H1 (cell line): ENCODE results near the gene ATP2B3. TPM values are rescaled to one million over a fixed set of nuclear protein-coding genes. Genes with fewer than 3 reads are reported as not detected.
A peak's percentile ranks its signal among the peaks of the same experiment; 100 is the strongest.

Experiments
- CTCF ChIA-PET: fragments of 300-600 bp; sonication (Branson Sonifier 250); formaldehyde crosslinking; loops from one replicate; lab custom pipeline; 2021; ENCODE audit not compliant: partially characterized antibody; lab: Charles Lee
- POLR2A ChIA-PET: fragments of 300-600 bp; sonication (Branson Sonifier 250); formaldehyde crosslinking; loops from one replicate; lab custom pipeline; 2021; ENCODE audit warnings: inconsistent platforms; ENCODE audit not compliant: partially characterized antibody; lab: Charles Lee
- DNase-seq, 2 experiments: peaks; one replicate each; pipeline versions ENCODE4 v3.0.0 to v3.0.0-alpha.2; 2010 to 2022; ENCODE audit warnings: low spot score in 2 of 2, low read depth in 1 of 2, mixed read lengths in 1 of 2
- FAIRE-seq: peaks from 2 replicates; lab custom pipeline; 2011; peaks lifted over from hg19 to GRCh38; lab: Jason Lieb, UNC
- H2AFZ ChIP-seq: 2 replicates; pipeline ENCODE4 v1.8.1; 2012; ENCODE audit warnings: low read length, inconsistent platforms
- H2AK5ac ChIP-seq: 2 replicates; pipeline ENCODE4 v1.6.1; 2013; ENCODE audit warnings: low read depth, low read length
- H2BK120ac ChIP-seq: replicated peaks from 2 replicates; pipeline ENCODE3; 2013; ENCODE audit warnings: low read depth, low read length, inconsistent platforms
- H2BK12ac ChIP-seq: 2 replicates; pipeline ENCODE4 v1.6.1; 2013; ENCODE audit warnings: low read depth, low read length
- H2BK15ac ChIP-seq: 2 replicates; pipeline ENCODE4 v1.6.1; 2013; ENCODE audit warnings: low read length
- H2BK20ac ChIP-seq: 2 replicates; pipeline ENCODE4 v1.6.1; 2013; ENCODE audit warnings: low read length
- H2BK5ac ChIP-seq: 2 replicates; pipeline ENCODE4 v1.6.1; 2013; ENCODE audit warnings: low read depth, low read length
- H3K14ac ChIP-seq: 2 replicates; pipeline ENCODE4 v1.6.1; 2013; ENCODE audit warnings: inconsistent platforms; ENCODE audit not compliant: insufficient read length
- H3K18ac ChIP-seq: 2 replicates; pipeline ENCODE4 v1.6.1; 2013; ENCODE audit warnings: low read length; ENCODE audit errors: extremely low read depth
- H3K23ac ChIP-seq: 2 replicates; pipeline ENCODE4 v1.6.1; 2013; ENCODE audit warnings: inconsistent platforms; ENCODE audit not compliant: insufficient read length
- H3K23me2 ChIP-seq: 2 replicates; pipeline ENCODE4 v1.6.1; 2013; ENCODE audit warnings: low read depth, low read length
- H3K27ac ChIP-seq: 2 replicates; pipeline ENCODE4 v1.6.1; 2011; ENCODE audit warnings: low read depth, low read length, inconsistent platforms
- H3K27me3 ChIP-seq, 4 experiments: replicated peaks in 1 of 4; 1 replicate in 1 of 4; 2 replicates in 3 of 4; pipeline versions ENCODE4 v1.6.1 to v1.8.1; 2011 to 2013; ENCODE audit warnings: low read length in 3 of 4, mild to moderate bottlenecking in 3 of 4, inconsistent platforms in 2 of 4, mixed read lengths in 2 of 4, moderate library complexity in 1 of 4; ENCODE audit not compliant: control insufficient read depth in 3 of 4, insufficient read depth in 3 of 4; ENCODE audit errors: extremely low read depth in 1 of 4
- H3K36me3 ChIP-seq, 4 experiments: 2 replicates each; pipeline versions ENCODE4 v1.6.1 to v1.8.1; 2011 to 2013; ENCODE audit warnings: mild to moderate bottlenecking in 4 of 4, low read length in 3 of 4, moderate library complexity in 2 of 4, control low read depth in 1 of 4, inconsistent platforms in 1 of 4; ENCODE audit not compliant: insufficient read depth in 4 of 4, control insufficient read depth in 2 of 4
- H3K4ac ChIP-seq: replicated peaks from 2 replicates; pipeline ENCODE3; 2013; ENCODE audit warnings: low read length, low read depth, mixed read lengths, inconsistent platforms; ENCODE audit not compliant: insufficient read length
- H3K4me1 ChIP-seq, 4 experiments: replicated peaks in 1 of 4; 1 replicate in 1 of 4; 2 replicates in 3 of 4; pipeline versions ENCODE4 v1.6.1 to v1.8.1; 2011 to 2013; ENCODE audit warnings: low read length in 3 of 4, inconsistent platforms in 2 of 4, mixed read lengths in 1 of 4; ENCODE audit not compliant: insufficient read depth in 4 of 4, control insufficient read depth in 3 of 4
- H3K4me2 ChIP-seq, 2 experiments: 2 replicates each; pipeline versions ENCODE4 v1.6.1 to v1.8.1; 2011 to 2013; ENCODE audit warnings: low read depth in 2 of 2, low read length in 2 of 2, control low read depth in 1 of 2, inconsistent platforms in 1 of 2, mild to moderate bottlenecking in 1 of 2; ENCODE audit not compliant: insufficient read depth in 1 of 2
- H3K4me3 ChIP-seq, 4 experiments: fragments of 200-600, 300-600 bp in 1 of 4; sonication (generic), shearing (Covaris generic), sonication (Bioruptor Twin) in 1 of 4; 2 replicates each; pipeline versions ENCODE4 v1.5.1 to v1.8.1; 2011 to 2016; ENCODE audit warnings: low read length in 4 of 4, low read depth in 3 of 4, control low read depth in 2 of 4, inconsistent platforms in 2 of 4, mild to moderate bottlenecking in 2 of 4, mixed read lengths in 1 of 4, moderate library complexity in 1 of 4; ENCODE audit not compliant: insufficient read depth in 2 of 4; ENCODE audit errors: extremely low read depth in 1 of 4
- H3K56ac ChIP-seq: replicated peaks from 2 replicates; pipeline ENCODE3; 2013; ENCODE audit warnings: low read depth, mild to moderate bottlenecking, mixed read lengths, low read length, inconsistent platforms; ENCODE audit not compliant: insufficient read length
- H3K79me1 ChIP-seq: 2 replicates; pipeline ENCODE4 v1.6.1; 2013; ENCODE audit warnings: low read depth, low read length, control low read depth
- H3K79me2 ChIP-seq, 2 experiments: 2 replicates each; pipeline versions ENCODE4 v1.6.1 to v1.8.1; 2012 to 2013; ENCODE audit warnings: low read length in 2 of 2, mild to moderate bottlenecking in 2 of 2, inconsistent platforms in 1 of 2; ENCODE audit not compliant: insufficient read depth in 2 of 2, control insufficient read depth in 1 of 2
- H3K9ac ChIP-seq, 4 experiments: replicated peaks in 1 of 4; 1 replicate in 1 of 4; 2 replicates in 3 of 4; pipeline versions ENCODE4 v1.6.1 to v1.8.1; 2011 to 2013; ENCODE audit warnings: low read depth in 3 of 4, low read length in 3 of 4, control low read depth in 2 of 4, mild to moderate bottlenecking in 2 of 4, moderate library complexity in 2 of 4, inconsistent platforms in 1 of 4; ENCODE audit errors: extremely low read depth in 1 of 4
- H3K9me3 ChIP-seq, 2 experiments: 2 replicates each; pipeline versions ENCODE4 v1.6.1 to v1.8.1; 2012 to 2013; ENCODE audit warnings: mild to moderate bottlenecking in 2 of 2, moderate library complexity in 2 of 2, control low read depth in 1 of 2, inconsistent platforms in 1 of 2, low read depth in 1 of 2, low read length in 1 of 2, mixed read lengths in 1 of 2; ENCODE audit not compliant: insufficient read depth in 2 of 2
- H4K20me1 ChIP-seq, 2 experiments: replicated peaks in 1 of 2; 2 replicates each; pipeline versions ENCODE3 to v1.8.1; 2011 to 2013; ENCODE audit warnings: inconsistent platforms in 2 of 2, low read length in 2 of 2, mild to moderate bottlenecking in 1 of 2; ENCODE audit not compliant: insufficient read depth in 2 of 2, control insufficient read depth in 1 of 2
- H4K5ac ChIP-seq: 2 replicates; pipeline ENCODE4 v1.6.1; 2013; ENCODE audit warnings: low read length, low read depth, mixed read lengths, inconsistent platforms; ENCODE audit not compliant: insufficient read length
- H4K8ac ChIP-seq: 2 replicates; pipeline ENCODE4 v1.8.0; 2013; ENCODE audit warnings: mild to moderate bottlenecking, moderate library complexity, low read length, inconsistent platforms; ENCODE audit not compliant: insufficient read depth; ENCODE audit errors: extremely low read depth
- H4K91ac ChIP-seq: replicated peaks from 2 replicates; pipeline ENCODE3; 2013; ENCODE audit warnings: low read length, mixed read lengths, inconsistent platforms; ENCODE audit not compliant: insufficient read length
- WGBS, 2 experiments: shearing (Covaris generic) in 1 of 2; methylation state at CpG; one replicate each; pipeline versions ENCODE4 v1.1.6 to v1.1.7; 2013 to 2015; ENCODE audit warnings: low lambda C conversion rate in 2 of 2, mixed read lengths in 2 of 2, inconsistent platforms in 1 of 2, low coverage in 1 of 2, missing lambda C conversion rate in 1 of 2; ENCODE audit not compliant: insufficient replicate concordance in 2 of 2, insufficient coverage in 1 of 2, insufficient read length in 1 of 2; ENCODE audit errors: extremely low coverage in 1 of 2, missing lambda C conversion rate in 1 of 2; 5-methylcytosine and 5-hydroxymethylcytosine counted together
- polyA plus RNA-seq, 7 experiments: library from polyadenylated mRNA; depleted of rRNA in 3 of 7; stranded (reverse) in 5 of 7; unstranded in 2 of 7; fragments of >200 nt in 5 of 7; fragments of 200-250 nt in 2 of 7; gene quantifications; 1 replicate in 5 of 7; 2 replicates in 1 of 7; 4 replicates in 1 of 7; pipeline versions ENCODE4 v1.2.1 to v1.2.3, GENCODE V29; 2011 to 2013; ENCODE audit warnings: missing spikeins in 2 of 7, mixed read lengths in 2 of 7
- total RNA-seq: library from RNA; stranded (reverse); fragmentation: NEBNext Ultra II Directional; extraction: Animal tissue kit (Norgen Biotek cat#: 25700); gene quantifications from 2 replicates; pipeline ENCODE4 v1.2.1, GENCODE V29; 2021

ATP2B3 gene
- total and polyA plus RNA-seq, 2 of the 8 experiments (the other 6 are each of a cell fraction or from before 2014, with no cell fraction given), result 0.14 to 0.19 TPM

DNA sequence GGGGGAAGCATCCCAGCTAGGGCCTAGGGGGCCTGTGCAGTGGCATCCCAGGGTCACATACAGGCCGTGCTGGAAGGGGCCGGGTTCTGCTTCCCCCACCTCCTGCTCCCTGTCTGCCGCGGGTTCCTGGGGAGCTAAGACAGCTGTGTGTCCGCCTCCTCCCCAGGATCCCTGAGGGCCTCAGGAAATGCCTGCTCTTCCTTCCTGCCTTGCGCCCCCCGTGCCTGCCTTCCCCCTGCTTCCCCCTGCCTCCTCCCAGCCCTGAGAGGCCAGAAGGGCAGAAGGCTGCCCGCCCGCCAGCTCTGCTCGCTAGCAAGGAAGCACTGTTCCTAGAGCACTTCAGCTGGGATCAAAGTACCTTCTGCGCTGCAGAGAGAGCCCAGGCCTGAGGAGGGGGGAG, 25.5 kb upstream of the ATP2B3 start:
- H4K5ac ChIP-seq, result no peak overlapping the region
- H3K14ac ChIP-seq, result no peak overlapping the region
- H3K9me3 ChIP-seq, result no peaks in the 10 kb centered on the region
- no peak overlapping the region for H3K27ac ChIP-seq
- no peak overlapping the region for H3K4me3 ChIP-seq
- H2BK5ac ChIP-seq, result no peak overlapping the region
- H3K79me2 ChIP-seq, result no peaks in the 10 kb centered on the region
- no peak overlapping the region for H3K4ac ChIP-seq
- peak overlapping the region in 1 of 2 experiments; percentile 7; a peak in 1 of 4 replicates for H3K4me2 ChIP-seq
- no peak overlapping the region for H4K8ac ChIP-seq
- H2AFZ ChIP-seq, result no peak overlapping the region
- H4K20me1 ChIP-seq, result no peaks in the 10 kb centered on the region
- H3K79me1 ChIP-seq, result no peaks in the 10 kb centered on the region
- no peak overlapping the region for H2BK120ac ChIP-seq
- no peak overlapping the region for H4K91ac ChIP-seq
- no peak overlapping the region for H2BK20ac ChIP-seq
- CTCF ChIA-PET, result interaction anchor here (4.5 to 7.5 kb wide), 2 partner anchors 15 to 20 kb away, joined by 42 to 50 read pairs; partner anchors contain the start of gene HAUS7
- H3K23me2 ChIP-seq, result no peaks in the 10 kb centered on the region; the same call in 1 of the 2 replicates
- H2BK12ac ChIP-seq, result no peak overlapping the region
- 70% methylated on average over 2 of the region's 11 CpGs; no CpG with 5 or more reads in 1 of the 2 experiments for WGBS, 2 experiments
- no peak for DNase-seq
- no peak overlapping the region for H3K56ac ChIP-seq
- no peak overlapping the region for H2BK15ac ChIP-seq
- H3K9ac ChIP-seq, result no peak overlapping the region
- POLR2A ChIA-PET, result interaction anchor here (1.5 kb wide), 1 partner anchor 18 kb away, joined by 4 read pairs; no protein-coding TSS in a partner anchor
- no peak for FAIRE-seq
- H3K36me3 ChIP-seq, result no peaks in the 10 kb centered on the region
- H3K23ac ChIP-seq, result no peak overlapping the region
- peaks cover 0 to 18% (median 7%) of the 10 kb centered on the region in 4 experiments; a peak in 4 of 7 replicates for H3K4me1 ChIP-seq
- peaks cover 0 to 2% (median 0%) of the 10 kb centered on the region in 4 experiments; a peak in 5 of 7 replicates for H3K27me3 ChIP-seq
- H2AK5ac ChIP-seq, result no peak overlapping the region
- no peak overlapping the region for H3K18ac ChIP-seq
